Muscle of leg (tissue), 11 donors: ENCODE results near the gene CNTN5. TPM values are rescaled to one million over a fixed set of nuclear protein-coding genes. Genes with fewer than 3 reads are reported as not detected.

Source experiments
- DNase-seq: peaks from one replicate; pipeline ENCODE4 v3.0.0; 2013
- H3K27ac ChIP-seq: one replicate; pipeline ENCODE4 v1.5.1; 2013; ENCODE audit warnings: mild to moderate bottlenecking, low read length, control low read depth
- H3K27me3 ChIP-seq: one replicate; pipeline ENCODE4 v1.6.1; 2013; ENCODE audit warnings: low read length; ENCODE audit not compliant: control insufficient read depth, insufficient read depth
- H3K36me3 ChIP-seq: one replicate; pipeline ENCODE4 v1.6.1; 2013; ENCODE audit warnings: low read length; ENCODE audit not compliant: control insufficient read depth, insufficient read depth
- H3K4me1 ChIP-seq: one replicate; pipeline ENCODE4 v1.6.1; 2013; ENCODE audit warnings: low read length; ENCODE audit not compliant: control insufficient read depth, insufficient read depth
- H3K4me3 ChIP-seq: one replicate; pipeline ENCODE4 v1.5.1; 2013; ENCODE audit warnings: low read length, control low read depth
- H3K9me3 ChIP-seq: replicated peaks from 2 replicates; pipeline ENCODE4 v1.6.1; 2013; ENCODE audit warnings: low read depth, low read length; ENCODE audit not compliant: control insufficient read depth
- WGBS: methylation state at CpG from one replicate; pipeline ENCODE4 v1.1.5; 2013; ENCODE audit warnings: missing lambda C conversion rate; ENCODE audit not compliant: insufficient coverage; 5-methylcytosine and 5-hydroxymethylcytosine counted together
- polyA plus RNA-seq, 8 donors: library from polyadenylated mRNA; unstranded; fragments of 120-200 nt; gene quantifications; one replicate each; pipeline versions ENCODE4 v1.2.1 to v1.2.3, GENCODE V29; 2013; ENCODE audit warnings: inconsistent platforms in 1 of 8, low replicate concordance in 1 of 8; ENCODE audit not compliant: insufficient read length in 8 of 8, insufficient read depth in 1 of 8
- total RNA-seq: library from RNA; stranded (reverse); fragments of 120-200 nt; gene quantifications from one replicate; pipeline ENCODE4 v1.2.4, GENCODE V29; 2013

Gene CNTN5
- total and polyA plus RNA-seq, 9 donors, result 3.2 to 9.9 (median 5.7) TPM

GRCh38 chr11:99742501-99742900 lies 721.8 kb downstream of the CNTN5 start:
- no CpG with 5 or more reads among the region's 2 CpGs for WGBS

GRCh38 chr11:99759787-99760186 lies 739.0 kb downstream of the CNTN5 start:
- Histone ChIP-seq H3K27ac (no peak overlapping the region), H3K36me3 (no peaks in the 10 kb centered on the region), H3K4me1 (no peaks in the 10 kb centered on the region), H3K27me3 (no peaks in the 10 kb centered on the region), H3K4me3 (no peak overlapping the region), H3K9me3 (no peaks in the 10 kb centered on the region)
- no CpG with 5 or more reads among the region's 2 CpGs for WGBS
- no peak for DNase-seq

More at GRCh38 chr11:99742501-99742900, 721.8 kb downstream of the CNTN5 start:
- H3K36me3 ChIP-seq, result no peaks in the 10 kb centered on the region
- H3K9me3 ChIP-seq, result no peaks in the 10 kb centered on the region
- no peaks in the 10 kb centered on the region for H3K4me1 ChIP-seq
- H3K27me3 ChIP-seq, result no peaks in the 10 kb centered on the region
- H3K4me3 ChIP-seq, result no peak overlapping the region
- H3K27ac ChIP-seq, result no peak overlapping the region
- DNase-seq, result no peak

GRCh38 chr11:99766811-99767210 lies 746.1 kb downstream of the CNTN5 start:
- WGBS, result 50% methylated on average over 2 of the region's 3 CpGs
- no peak for DNase-seq
- H3K36me3 ChIP-seq, result no peaks in the 10 kb centered on the region
- H3K27me3 ChIP-seq, result no peaks in the 10 kb centered on the region
- no peaks in the 10 kb centered on the region for H3K4me1 ChIP-seq
- H3K9me3 ChIP-seq, result no peaks in the 10 kb centered on the region
- no peak overlapping the region for H3K4me3 ChIP-seq
- no peak overlapping the region for H3K27ac ChIP-seq

GRCh38 chr11:99773646-99774045 lies 752.9 kb downstream of the CNTN5 start:
- Histone ChIP-seq H3K27ac (no peak overlapping the region), H3K9me3 (no peaks in the 10 kb centered on the region), H3K4me1 (no peaks in the 10 kb centered on the region), H3K27me3 (no peaks in the 10 kb centered on the region), H3K4me3 (no peak overlapping the region), H3K36me3 (no peaks in the 10 kb centered on the region)
- DNase-seq, result peak; percentile 20
- WGBS, result 22% methylated on average over 3 of the region's 5 CpGs

GRCh38 chr11:99781074-99781473 lies 760.3 kb downstream of the CNTN5 start:
- Histone ChIP-seq H3K4me1 (no peaks in the 10 kb centered on the region), H3K36me3 (no peaks in the 10 kb centered on the region), H3K27ac (no peak overlapping the region), H3K4me3 (no peak overlapping the region), H3K27me3 (no peaks in the 10 kb centered on the region), H3K9me3 (peaks cover 2% of the 10 kb centered on the region)
- DNase-seq, result no peak

GRCh38 chr11:99791354-99791753 lies 770.6 kb downstream of the CNTN5 start:
- Histone ChIP-seq H3K27ac (no peak overlapping the region), H3K9me3 (no peaks in the 10 kb centered on the region), H3K4me3 (no peak overlapping the region), H3K27me3 (no peaks in the 10 kb centered on the region), H3K4me1 (no peaks in the 10 kb centered on the region), H3K36me3 (no peaks in the 10 kb centered on the region)
- no peak for DNase-seq
- no CpG with 5 or more reads among the region's 2 CpGs for WGBS

GRCh38 chr11:99795999-99796398 lies 775.2 kb downstream of the CNTN5 start:
- no peak overlapping the region for H3K4me3 ChIP-seq
- H3K27me3 ChIP-seq, result no peaks in the 10 kb centered on the region
- no peak for DNase-seq
- H3K4me1 ChIP-seq, result no peaks in the 10 kb centered on the region
- 92% methylated on average over 3 of the region's 3 CpGs for WGBS
- H3K27ac ChIP-seq, result no peak overlapping the region
- no peaks in the 10 kb centered on the region for H3K9me3 ChIP-seq
- H3K36me3 ChIP-seq, result no peaks in the 10 kb centered on the region

GRCh38 chr11:99803501-99803900 lies 782.8 kb downstream of the CNTN5 start:
- H3K4me3 ChIP-seq, result no peak overlapping the region
- no peaks in the 10 kb centered on the region for H3K9me3 ChIP-seq
- H3K27me3 ChIP-seq, result no peaks in the 10 kb centered on the region
- WGBS, result no CpG with 5 or more reads among the region's 3 CpGs
- no peaks in the 10 kb centered on the region for H3K36me3 ChIP-seq
- DNase-seq, result no peak
- no peaks in the 10 kb centered on the region for H3K4me1 ChIP-seq
- H3K27ac ChIP-seq, result no peak overlapping the region

- Histone ChIP-seq H3K9me3 (no peaks in the 10 kb centered on the region), H3K27ac (no peak overlapping the region), H3K4me1 (no peaks in the 10 kb centered on the region), H3K36me3 (no peaks in the 10 kb centered on the region), H3K27me3 (no peaks in the 10 kb centered on the region), H3K4me3 (no peak overlapping the region)
- no peak for DNase-seq
- no CpG with 5 or more reads among the region's 6 CpGs for WGBS
Observed at GRCh38 chr11:99812516-99812915, 791.8 kb downstream of the CNTN5 start.

- no peaks in the 10 kb centered on the region for H3K36me3 ChIP-seq
- DNase-seq, result no peak
- H3K4me3 ChIP-seq, result no peak overlapping the region
- H3K4me1 ChIP-seq, result no peaks in the 10 kb centered on the region
- no CpG with 5 or more reads among the region's 1 CpG for WGBS
- no peaks in the 10 kb centered on the region for H3K27me3 ChIP-seq
- no peak overlapping the region for H3K27ac ChIP-seq
- no peaks in the 10 kb centered on the region for H3K9me3 ChIP-seq
Observed at GRCh38 chr11:99814021-99814420, 793.3 kb downstream of the CNTN5 start.

- no peak for DNase-seq
- no peaks in the 10 kb centered on the region for H3K4me1 ChIP-seq
- no peaks in the 10 kb centered on the region for H3K27me3 ChIP-seq
- H3K27ac ChIP-seq, result no peak overlapping the region
- no peaks in the 10 kb centered on the region for H3K36me3 ChIP-seq
- no CpG with 5 or more reads among the region's 5 CpGs for WGBS
- no peak overlapping the region for H3K4me3 ChIP-seq
- no peaks in the 10 kb centered on the region for H3K9me3 ChIP-seq
Observed at GRCh38 chr11:99814738-99815137, 794.0 kb downstream of the CNTN5 start.
